Smooth muscle cell (in vitro differentiated cells): ENCODE data around the gene TK1. TPM values are rescaled to one million over a fixed set of nuclear protein-coding genes. Genes with fewer than 3 reads are reported as not detected.

Experiments
- DNase-seq: peaks from one replicate; lab custom pipeline; 2025; ENCODE audit not compliant: unreplicated experiment; lab: John Stamatoyannopoulos, UW
- H2AFZ ChIP-seq: fragments of 200-600 bp; sonication (generic); 2 replicates; pipeline ENCODE4 v1.6.0; 2016; ENCODE audit warnings: antibody characterized with exemption, low read depth, mild to moderate bottlenecking
- H3F3A ChIP-seq: fragments of 200-600 bp; sonication (generic); 2 replicates; pipeline ENCODE4 v1.6.0; 2017; ENCODE audit warnings: antibody characterized with exemption, low read depth
- H3K27ac ChIP-seq: fragments of 200-600 bp; sonication (generic); 2 replicates; pipeline ENCODE4 v1.5.1; 2016; ENCODE audit warnings: low read depth, mild to moderate bottlenecking
- H3K27me3 ChIP-seq: fragments of 200-600 bp; sonication (generic); 2 replicates; pipeline ENCODE4 v1.6.1; 2016; ENCODE audit warnings: low read depth, mild to moderate bottlenecking
- H3K36me3 ChIP-seq: fragments of 200-600 bp; sonication (generic); 2 replicates; pipeline ENCODE4 v1.5.1; 2016; ENCODE audit warnings: low read depth
- H3K4me1 ChIP-seq: fragments of 200-600 bp; sonication (generic); 2 replicates; pipeline ENCODE4 v1.5.1; 2016; ENCODE audit warnings: low read depth
- H3K4me2 ChIP-seq: fragments of 200-600 bp; sonication (generic); 2 replicates; pipeline ENCODE4 v1.6.0; 2016; ENCODE audit warnings: mild to moderate bottlenecking
- H3K4me3 ChIP-seq: fragments of 200-600 bp; sonication (generic); 2 replicates; pipeline ENCODE4 v1.5.1; 2016; ENCODE audit warnings: mild to moderate bottlenecking
- H3K79me2 ChIP-seq: fragments of 200-600 bp; sonication (generic); 2 replicates; pipeline ENCODE4 v1.6.0; 2016; ENCODE audit warnings: low read depth, mild to moderate bottlenecking
- H3K9ac ChIP-seq: fragments of 200-600 bp; sonication (generic); 2 replicates; pipeline ENCODE4 v1.6.0; 2016; ENCODE audit warnings: low read depth
- H3K9me3 ChIP-seq: fragments of 200-600 bp; sonication (generic); replicated peaks from 2 replicates; pipeline ENCODE4 v1.5.1; 2016; ENCODE audit warnings: low read depth
- H4K20me1 ChIP-seq: fragments of 200-600 bp; sonication (generic); 2 replicates; pipeline ENCODE4 v1.6.0; 2016; ENCODE audit warnings: low read depth
- CTCF ChIP-seq: fragments of 200-600 bp; sonication (generic); IDR thresholded peaks from 2 replicates; pipeline ENCODE4 v1.5.1; 2017; ENCODE audit warnings: borderline replicate concordance, mild to moderate bottlenecking, antibody characterized with exemption; ENCODE audit not compliant: insufficient read depth, poor library complexity, severe bottlenecking
- WGBS: methylation state at CpG from one replicate; pipeline ENCODE4 v1.1.7; 2016; ENCODE audit warnings: low lambda C conversion rate; 5-methylcytosine and 5-hydroxymethylcytosine counted together
- polyA plus RNA-seq: library from polyadenylated mRNA; unstranded; fragments of >200 nt; fragmentation: Nextera tagmentation; extraction: Ambion mirVana; gene quantifications from 2 replicates; pipeline ENCODE4 v1.2.1, GENCODE V29; 2016
- total RNA-seq: library from RNA; depleted of rRNA; stranded (reverse); fragments of >200 nt; gene quantifications from 2 replicates; pipeline ENCODE4 v1.2.3, GENCODE V29; 2014

The TK1 gene
- total and polyA plus RNA-seq, 2 experiments from 2014 or later = 20.9 to 72.7 TPM

GRCh38 chr17:78206298-78206697 is 19.4 kb upstream of the TK1 start:
- H3K79me2 ChIP-seq = no peaks in the 10 kb centered on the region
- H3K4me1 ChIP-seq = no peaks in the 10 kb centered on the region
- H3K9ac ChIP-seq = no peak overlapping the region
- WGBS = 94% methylated on average over 7 of the region's 7 CpGs
- DNase-seq = no peak
- TF ChIP-seq CTCF = no peak
- H3K27me3 ChIP-seq = no peaks in the 10 kb centered on the region
- H3K36me3 ChIP-seq = no peaks in the 10 kb centered on the region
- H3F3A ChIP-seq = no peaks in the 10 kb centered on the region
- H4K20me1 ChIP-seq = no peaks in the 10 kb centered on the region
- H3K9me3 ChIP-seq = no peaks in the 10 kb centered on the region
- no peak overlapping the region for H3K4me2 ChIP-seq
- H3K4me3 ChIP-seq = no peak overlapping the region
- no peak overlapping the region for H3K27ac ChIP-seq
- no peak overlapping the region for H2AFZ ChIP-seq

- H3K27ac ChIP-seq = no peak overlapping the region
- no peak overlapping the region for H2AFZ ChIP-seq
- no peaks in the 10 kb centered on the region for H3K27me3 ChIP-seq
- H3K79me2 ChIP-seq = no peaks in the 10 kb centered on the region
- no peak overlapping the region for H3K4me2 ChIP-seq
- TF ChIP-seq CTCF = no peak
- no peaks in the 10 kb centered on the region for H4K20me1 ChIP-seq
- H3K4me3 ChIP-seq = no peak overlapping the region
- no peaks in the 10 kb centered on the region for H3F3A ChIP-seq
- H3K4me1 ChIP-seq = no peaks in the 10 kb centered on the region
- no peak for DNase-seq
- no peaks in the 10 kb centered on the region for H3K9me3 ChIP-seq
- no peak overlapping the region for H3K9ac ChIP-seq
- no peaks in the 10 kb centered on the region for H3K36me3 ChIP-seq
- WGBS = over 99% methylated on average over 17 of the region's 17 CpGs
Observed at GRCh38 chr17:78205124-78205775, 18.4 kb upstream of the TK1 start.

GRCh38 chr17:78204387-78205123 is 17.7 kb upstream of the TK1 start:
- no peaks in the 10 kb centered on the region for H3K36me3 ChIP-seq
- WGBS = 96% methylated on average over 22 of the region's 22 CpGs
- H3K4me1 ChIP-seq = no peaks in the 10 kb centered on the region
- no peak overlapping the region for H3K4me2 ChIP-seq
- H2AFZ ChIP-seq = no peak overlapping the region
- H3K9me3 ChIP-seq = no peaks in the 10 kb centered on the region
- H3F3A ChIP-seq = no peaks in the 10 kb centered on the region
- no peak overlapping the region for H3K27ac ChIP-seq
- no peak overlapping the region for H3K4me3 ChIP-seq
- DNase-seq = no peak
- H4K20me1 ChIP-seq = no peaks in the 10 kb centered on the region
- H3K9ac ChIP-seq = no peak overlapping the region
- H3K27me3 ChIP-seq = no peaks in the 10 kb centered on the region
- no peaks in the 10 kb centered on the region for H3K79me2 ChIP-seq
- TF ChIP-seq CTCF = no peak
